GM19351 (cell line): ENCODE measurements around the gene DNAJB4.

Experiments used
- ATAC-seq: cut with Tn5 transposase; IDR thresholded peaks from one replicate; pipeline ENCODE4 v1.9.1; 2021; ENCODE audit warnings: mild to moderate bottlenecking, moderate library complexity; ENCODE audit not compliant: unreplicated experiment

The DNAJB4 gene

GRCh38 chr1:78036450-78036849 is 31.7 kb downstream of the DNAJB4 start:
- no peak for ATAC-seq

GRCh38 chr1:78038071-78038470 is 33.3 kb downstream of the DNAJB4 start:
- no peak for ATAC-seq

- no peak for ATAC-seq
Observed at GRCh38 chr1:78038491-78038939, 33.8 kb downstream of the DNAJB4 start.

DNA sequence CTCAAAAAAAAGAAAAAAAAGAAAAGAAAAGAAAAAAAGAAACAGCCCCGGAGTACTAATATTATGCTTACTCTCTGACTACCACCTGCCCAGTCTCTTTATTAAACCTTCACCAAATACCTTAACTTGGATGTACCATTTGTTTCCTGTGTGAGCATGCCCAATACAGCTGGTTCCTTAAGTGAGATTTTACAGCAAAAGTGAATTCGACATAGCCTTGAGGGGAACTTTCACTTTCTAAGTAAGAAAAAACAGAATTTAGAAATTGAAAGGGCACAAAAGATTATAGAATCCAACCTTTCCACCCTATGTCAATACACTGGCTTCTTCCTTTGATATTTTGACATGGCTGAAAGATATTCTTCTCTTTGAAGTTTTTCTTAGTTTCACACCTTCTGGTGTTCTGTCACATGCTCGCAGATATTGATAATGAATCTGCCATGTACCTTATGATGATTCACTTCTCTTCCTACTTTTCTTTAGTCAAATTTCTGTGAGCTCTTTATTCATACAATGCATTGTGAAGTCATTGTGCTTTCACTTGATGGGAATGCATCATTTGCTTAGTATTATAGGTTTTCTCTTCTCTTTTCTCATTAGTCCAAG is 35.8 kb downstream of the DNAJB4 start:
- no peak for ATAC-seq

DNA sequence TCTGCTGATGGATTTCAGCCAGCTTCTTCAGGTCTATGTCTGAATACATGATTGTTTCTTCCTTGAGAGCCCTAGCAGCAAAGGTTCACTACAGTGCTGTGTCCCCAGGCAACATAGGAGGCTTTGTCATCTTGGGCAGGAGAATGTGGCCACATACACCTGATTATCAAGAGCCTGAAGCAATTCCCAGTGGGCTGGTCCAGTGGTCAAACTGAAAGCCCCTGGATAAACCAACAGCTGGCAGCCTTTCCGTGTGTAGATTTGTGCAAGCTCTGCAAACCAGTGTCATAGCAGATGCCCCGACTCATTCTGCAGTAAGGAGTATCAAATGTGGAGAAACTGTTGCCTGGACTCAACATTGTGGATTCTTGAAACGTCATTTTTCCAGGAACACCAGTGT is 38.7 kb downstream of the DNAJB4 start:
- ATAC-seq, result no peak

GRCh38 chr1:78044796-78045562 is 40.2 kb downstream of the DNAJB4 start:
- no peak for ATAC-seq

DNA sequence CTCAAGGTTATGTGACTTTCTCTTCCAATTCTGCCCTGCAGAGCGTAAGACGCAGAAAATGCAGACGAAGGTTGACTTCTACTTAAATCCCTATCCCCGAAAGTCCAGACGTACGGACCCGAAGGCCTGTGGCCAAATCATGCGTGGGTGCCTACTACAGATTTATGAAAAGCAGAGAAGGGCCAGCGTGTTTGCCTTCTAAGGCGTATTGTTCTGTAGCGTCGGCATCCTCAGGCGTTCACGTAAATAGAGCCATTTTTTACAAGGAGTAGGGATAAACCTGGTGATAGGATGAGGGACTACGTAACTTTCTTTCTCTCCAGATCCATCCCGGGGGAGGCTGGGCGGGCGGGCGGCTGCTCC is 40.8 kb downstream of the DNAJB4 start:
- ATAC-seq, result no peak

DNA sequence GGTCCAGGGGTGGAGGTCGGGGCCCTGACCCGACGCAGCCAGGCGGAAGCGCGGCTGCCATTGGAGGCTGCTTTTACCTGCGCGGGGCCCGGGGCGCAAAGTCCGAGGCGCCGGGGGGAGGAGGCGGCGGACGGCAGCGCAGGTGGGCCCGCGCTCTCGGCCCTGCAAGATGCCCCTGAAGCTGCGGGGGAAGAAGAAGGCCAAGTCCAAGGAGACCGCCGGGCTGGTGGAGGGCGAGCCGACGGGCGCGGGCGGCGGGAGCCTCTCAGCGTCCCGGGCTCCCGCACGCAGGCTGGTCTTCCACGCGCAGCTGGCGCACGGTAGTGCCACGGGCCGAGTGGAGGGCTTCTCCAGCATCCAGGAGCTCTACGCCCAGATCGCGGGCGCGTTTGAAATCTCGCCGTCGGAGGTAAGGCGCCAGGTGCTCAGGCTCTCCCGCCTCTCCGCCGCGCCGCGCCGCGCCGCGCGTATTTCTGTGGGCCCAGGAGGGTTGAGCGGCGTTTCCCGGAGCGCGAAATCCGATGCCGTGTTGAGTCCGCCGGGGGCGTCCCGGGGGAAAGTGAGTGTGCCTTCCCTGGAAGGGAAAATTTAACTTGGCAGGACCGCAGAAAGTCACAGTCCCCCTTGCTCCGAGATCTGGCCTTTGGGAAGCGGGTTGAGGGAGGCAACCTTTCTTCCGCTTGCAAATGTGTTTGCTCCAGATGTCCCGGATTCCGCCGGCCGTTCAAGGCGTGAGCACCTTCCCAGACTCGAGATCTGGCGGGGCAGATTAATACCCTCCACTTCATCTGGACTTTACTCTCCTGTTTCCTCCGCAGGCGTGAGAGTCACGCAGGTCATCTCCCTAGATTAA is 41.4 kb downstream of the DNAJB4 start, which contains the start of gene GIPC2:
Gene GIPC2 (plus strand): TSS at position 41 of the 853 bp plus-strand sequence. CDS start 129 bp downstream, at position 170.
- no peak for ATAC-seq

GRCh38 chr1:78047106-78047505 is 42.4 kb downstream of the DNAJB4 start:
- no peak for ATAC-seq

GRCh38 chr1:78047631-78048030 is 42.9 kb downstream of the DNAJB4 start:
- no peak for ATAC-seq

GRCh38 chr1:78048446-78048845 is 43.7 kb downstream of the DNAJB4 start:
- ATAC-seq, result peak; percentile 37

DNA sequence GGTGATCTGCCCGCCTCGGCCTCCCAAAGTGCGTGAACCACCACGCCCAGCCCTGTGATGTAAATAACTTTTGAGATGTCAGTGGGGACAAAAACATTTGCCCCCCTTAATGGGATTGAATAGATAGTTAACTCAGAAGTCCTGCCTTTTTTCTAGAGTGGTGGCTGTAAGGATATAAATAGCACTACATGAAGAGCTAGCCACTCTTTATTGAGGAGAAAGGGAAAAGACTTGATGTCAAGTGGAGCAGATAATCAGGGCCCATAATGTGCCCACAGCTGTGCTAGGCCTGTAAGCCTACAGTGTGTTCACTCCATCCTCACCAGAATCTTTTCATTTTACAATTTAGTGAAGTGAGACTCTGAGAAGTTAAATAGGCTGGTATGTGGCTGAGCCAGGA is 44.7 kb downstream of the DNAJB4 start:
- ATAC-seq, result no peak

- ATAC-seq, result no peak
Observed at GRCh38 chr1:78051005-78051404, 46.3 kb downstream of the DNAJB4 start.

- ATAC-seq, result no peak
Observed at GRCh38 chr1:78052685-78053405, 48.1 kb downstream of the DNAJB4 start.

- ATAC-seq, result no peak
Observed at GRCh38 chr1:78053498-78053897, 48.8 kb downstream of the DNAJB4 start.

DNA sequence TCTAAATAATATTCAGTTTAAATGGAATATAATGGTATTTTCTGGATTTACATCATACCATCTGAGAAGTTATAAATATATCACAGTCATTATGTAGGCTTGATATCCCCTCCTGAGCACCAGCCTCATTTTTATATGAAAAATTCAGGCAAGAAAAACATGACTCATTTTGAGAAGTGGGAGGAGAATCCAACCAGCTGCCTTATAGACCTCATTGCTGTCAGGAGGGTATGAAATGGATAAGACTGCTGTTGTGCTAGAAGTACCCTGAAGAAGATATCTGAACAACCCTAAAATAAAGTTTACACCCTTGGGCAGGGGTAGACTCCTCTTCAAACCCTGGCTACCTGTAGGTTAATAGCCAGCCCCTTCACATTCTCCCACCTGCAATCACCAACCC is 49.8 kb downstream of the DNAJB4 start:
- no peak for ATAC-seq

DNA sequence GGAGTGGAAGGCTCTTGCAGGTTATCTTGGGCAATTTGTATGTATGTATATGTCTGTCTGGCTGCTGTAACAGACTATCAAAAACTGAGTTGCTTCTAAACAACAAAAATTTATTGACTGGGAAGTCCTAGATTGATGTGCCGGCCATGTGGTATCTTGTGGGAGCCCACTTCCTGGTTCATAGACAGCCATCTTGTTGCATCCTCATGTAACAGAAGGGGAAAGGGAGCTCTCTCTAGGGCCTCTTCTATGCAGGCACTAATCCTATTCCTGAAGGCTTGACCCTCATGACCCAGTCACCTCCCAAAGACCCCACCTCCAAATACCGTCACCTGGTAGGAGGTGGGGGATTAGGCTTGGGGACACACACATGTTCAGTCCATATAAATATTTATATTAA is 50.2 kb downstream of the DNAJB4 start:
- ATAC-seq, result no peak

DNA sequence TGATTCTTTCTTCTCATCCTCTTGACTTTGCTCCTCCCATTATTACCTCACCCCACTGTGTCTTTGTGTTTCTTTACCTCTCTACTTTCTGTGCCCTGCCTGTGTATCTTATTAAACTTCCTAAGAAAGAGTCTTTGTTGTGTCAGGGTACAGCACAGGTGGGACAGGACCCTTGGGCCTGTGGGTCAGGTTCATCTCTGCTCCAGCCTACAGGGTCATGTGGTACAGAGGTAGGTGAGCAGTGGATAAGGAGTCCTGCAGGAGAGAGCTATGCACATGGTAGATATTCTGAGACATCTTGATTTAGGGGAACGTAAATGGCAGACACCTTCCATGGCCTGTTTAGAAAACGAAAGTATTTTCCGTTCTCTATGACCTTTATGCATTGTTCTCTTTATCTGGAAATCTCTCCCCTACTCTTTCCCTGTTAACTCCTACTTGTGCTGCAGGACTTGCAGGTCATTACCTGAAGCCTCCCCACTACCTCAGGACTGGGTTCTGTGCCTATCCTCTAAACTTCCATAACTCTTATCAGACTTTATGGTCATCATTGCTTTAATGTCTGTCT is 50.9 kb downstream of the DNAJB4 start:
- ATAC-seq, result no peak

DNA sequence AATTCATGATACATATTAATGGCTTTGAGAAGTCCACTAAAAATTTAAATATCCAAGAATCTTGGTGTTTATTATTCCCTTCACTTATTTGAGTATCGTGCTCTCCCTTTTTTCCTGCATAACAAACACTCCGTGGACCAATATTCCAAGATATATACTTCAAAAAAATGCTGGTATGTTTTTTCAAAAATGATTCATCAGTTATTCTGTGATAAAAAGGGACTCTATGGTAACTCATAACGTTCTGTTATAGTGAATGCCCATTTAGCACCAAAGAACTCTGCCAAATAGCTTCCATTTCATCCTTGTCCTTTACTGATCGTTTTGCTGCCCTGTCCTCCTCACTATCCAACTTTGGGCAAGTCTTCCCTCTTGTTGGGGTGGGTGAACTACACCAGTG is 53.9 kb downstream of the DNAJB4 start:
- ATAC-seq, result no peak

- ATAC-seq, result peak; percentile 98
Observed at GRCh38 chr1:78060857-78061563, 56.3 kb downstream of the DNAJB4 start.
